OCI-M2 (cell line): Measurements from ENCODE around the gene TCEA3.
"Not testable (repeated sequence)": the region's sequence is repeated elsewhere in the genome, so short reads cannot be mapped to it uniquely, and the experiment has no call there.

Experiments
- DNase-seq: peaks from one replicate; lab custom pipeline; 2025; ENCODE audit not compliant: unreplicated experiment; lab: John Stamatoyannopoulos, UW

The TCEA3 gene

DNA sequence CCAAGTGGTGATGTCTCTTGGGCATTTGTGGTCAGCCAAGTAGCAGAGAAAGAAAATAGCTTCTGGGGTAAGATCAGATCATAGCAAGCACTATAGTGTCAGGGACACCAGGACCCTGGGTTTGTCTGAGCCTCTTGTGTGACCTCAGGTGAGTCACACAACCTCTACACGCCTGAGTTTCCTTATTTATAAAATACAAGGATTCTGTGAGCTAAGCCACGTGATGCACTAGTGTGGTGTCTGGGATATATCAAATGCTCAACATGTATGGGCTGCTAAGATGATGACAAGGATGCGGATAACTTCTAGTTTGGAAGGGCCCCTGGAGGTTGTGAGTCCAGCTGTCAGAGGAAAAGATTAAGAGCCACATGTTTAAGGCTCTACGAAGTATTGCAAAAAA lies 30.4 kb downstream of the TCEA3 start:
- no peak for DNase-seq

DNA sequence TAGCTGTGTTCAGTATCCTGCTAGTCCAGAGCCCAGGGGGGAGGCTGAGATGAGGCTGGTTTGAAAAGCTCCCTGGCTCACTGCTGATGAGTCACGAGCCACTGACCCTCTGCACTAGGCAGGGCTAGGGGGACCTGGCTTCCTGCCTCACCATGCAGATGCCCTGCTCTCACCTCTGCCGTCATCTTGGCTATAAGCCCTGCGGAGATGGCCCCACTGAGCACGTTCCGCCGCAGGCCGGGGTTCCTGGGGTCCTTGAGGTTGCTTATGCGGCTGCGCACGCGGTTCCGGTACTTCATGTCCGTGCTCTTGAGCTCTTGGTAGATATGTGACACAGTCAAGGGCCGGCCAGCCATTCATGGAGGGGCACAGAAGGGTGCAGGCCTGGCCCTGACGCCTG lies 30.8 kb downstream of the TCEA3 start:
- no peak for DNase-seq

DNA sequence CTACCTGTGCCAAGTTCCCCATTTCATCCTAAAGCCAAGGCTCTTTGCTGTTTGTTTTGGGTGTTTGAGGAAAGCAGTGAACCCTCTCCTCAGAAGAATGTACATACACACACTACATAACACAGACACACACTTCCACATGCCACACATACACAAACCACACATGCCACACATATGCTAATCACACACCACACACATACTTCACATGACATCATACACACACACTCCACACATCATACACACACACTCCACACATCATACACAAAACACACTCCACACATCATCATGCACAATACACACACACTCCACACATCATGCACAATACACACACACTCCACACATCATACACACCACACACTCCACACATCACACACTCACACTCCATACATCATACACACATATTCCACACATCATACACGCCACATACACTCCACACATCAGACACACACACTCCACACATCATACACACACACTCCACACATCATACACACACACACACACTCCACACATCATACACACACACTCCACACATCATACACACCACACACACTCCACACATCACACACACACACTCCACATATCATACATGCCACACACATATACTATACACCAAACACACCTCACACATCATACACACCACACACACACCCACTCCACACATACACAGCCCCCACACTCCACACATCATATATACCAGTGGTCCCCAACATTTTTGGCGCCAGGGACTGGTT lies 32.3 kb downstream of the TCEA3 start:
- DNase-seq: no peak

DNA sequence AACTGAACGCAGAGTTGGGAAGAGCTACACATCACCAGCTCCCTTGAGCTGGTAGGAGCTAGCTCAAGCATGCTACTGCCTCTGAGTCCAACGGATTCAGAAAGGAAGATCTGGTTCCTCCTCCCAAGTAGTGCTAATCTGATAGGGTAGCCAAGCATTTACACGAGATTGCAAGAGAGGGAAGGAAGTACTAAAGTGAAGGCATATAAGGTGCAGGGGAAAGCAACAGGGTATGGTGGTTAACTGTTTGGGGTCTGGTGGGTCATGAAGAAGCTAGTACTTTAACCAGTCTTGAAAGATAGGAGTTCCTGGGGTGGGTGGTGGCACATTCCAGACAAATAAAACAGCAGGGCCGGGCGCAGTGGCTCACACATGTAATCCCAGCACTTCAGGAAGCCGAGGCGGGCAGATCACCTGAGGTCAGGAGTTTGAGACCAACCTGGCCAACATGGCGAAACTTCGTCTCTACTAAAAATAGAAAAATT lies 34.7 kb downstream of the TCEA3 start:
- no peak for DNase-seq

DNA sequence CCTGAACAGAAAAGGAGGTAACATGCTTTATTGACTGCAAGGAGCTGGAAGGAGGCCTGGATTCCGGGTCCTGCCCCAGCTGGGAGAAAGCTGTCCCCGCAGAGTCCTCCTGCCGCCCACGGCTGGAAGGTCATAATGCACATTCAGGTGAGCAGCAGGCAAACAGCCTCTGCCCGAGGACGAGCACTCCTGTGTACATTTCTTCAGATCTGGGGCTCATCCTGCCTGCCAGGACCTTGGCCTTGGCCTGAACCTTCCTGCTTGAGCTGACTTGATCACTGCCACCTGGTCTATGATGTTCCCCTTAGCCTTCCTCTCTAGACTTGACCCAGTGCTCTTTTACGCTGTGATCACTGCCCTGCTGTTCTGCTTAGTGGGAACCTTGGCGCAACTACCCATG lies 37.1 kb downstream of the TCEA3 start:
- no peak for DNase-seq

DNA sequence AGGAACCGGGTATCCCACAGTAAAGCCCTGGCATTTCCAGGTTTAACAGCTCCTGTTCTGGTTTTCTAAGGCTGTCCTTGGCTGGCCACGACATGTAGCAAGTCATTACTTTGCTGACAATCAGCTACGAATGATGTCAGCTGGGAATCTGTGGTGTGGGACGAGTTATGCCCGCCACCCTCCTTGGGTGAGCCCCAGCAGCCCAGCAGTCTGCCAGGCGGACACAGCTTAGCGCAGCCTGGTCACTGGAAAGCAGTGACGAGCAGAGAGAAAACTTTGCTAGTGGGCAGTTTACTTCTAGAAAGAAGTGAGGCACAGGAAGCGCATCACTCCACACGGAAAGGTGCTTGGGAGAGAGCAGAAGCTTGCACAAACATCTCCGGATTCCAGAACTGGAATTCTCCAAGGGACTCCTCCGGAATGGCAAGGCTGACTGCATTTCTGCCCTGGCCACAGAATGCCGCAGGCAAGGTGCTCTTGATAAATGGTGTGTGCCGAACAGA lies 39.4 kb downstream of the TCEA3 start:
- no peak for DNase-seq

DNA sequence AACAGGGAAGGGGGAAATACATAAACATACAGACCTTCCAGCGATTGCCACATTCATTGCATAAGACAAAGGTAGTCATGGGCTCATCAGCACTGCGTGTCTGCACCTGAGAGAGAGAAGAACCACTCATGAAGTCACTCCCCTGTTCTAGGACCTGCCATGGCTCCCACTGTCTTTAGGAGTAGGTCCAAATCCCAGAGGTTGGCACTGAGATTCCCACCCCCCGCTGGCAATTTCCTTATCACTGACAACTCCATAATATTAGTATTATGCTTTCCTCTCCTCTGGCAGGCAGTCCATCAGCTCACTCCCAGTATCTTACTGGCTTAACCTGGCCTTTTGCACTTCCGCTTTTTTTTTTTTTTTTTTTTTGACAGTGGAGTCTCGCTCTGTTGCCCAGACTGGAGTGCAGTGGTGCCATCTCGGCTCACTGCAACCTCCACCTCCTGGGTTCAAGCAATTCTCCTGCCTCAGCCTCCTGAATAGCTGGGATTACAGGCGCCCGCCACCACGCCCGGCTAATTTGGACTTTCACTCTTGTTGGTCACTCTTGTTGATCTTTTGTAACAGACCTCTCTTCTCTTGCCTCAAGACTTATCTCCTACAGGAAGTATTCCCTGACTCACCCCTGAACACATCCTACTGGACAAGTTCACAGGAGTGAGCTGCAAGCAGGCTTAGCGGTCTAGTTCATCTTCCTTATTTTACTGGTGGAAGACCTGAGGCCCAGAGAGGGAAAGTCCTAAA lies 40.1 kb downstream of the TCEA3 start:
- no peak for DNase-seq

DNA sequence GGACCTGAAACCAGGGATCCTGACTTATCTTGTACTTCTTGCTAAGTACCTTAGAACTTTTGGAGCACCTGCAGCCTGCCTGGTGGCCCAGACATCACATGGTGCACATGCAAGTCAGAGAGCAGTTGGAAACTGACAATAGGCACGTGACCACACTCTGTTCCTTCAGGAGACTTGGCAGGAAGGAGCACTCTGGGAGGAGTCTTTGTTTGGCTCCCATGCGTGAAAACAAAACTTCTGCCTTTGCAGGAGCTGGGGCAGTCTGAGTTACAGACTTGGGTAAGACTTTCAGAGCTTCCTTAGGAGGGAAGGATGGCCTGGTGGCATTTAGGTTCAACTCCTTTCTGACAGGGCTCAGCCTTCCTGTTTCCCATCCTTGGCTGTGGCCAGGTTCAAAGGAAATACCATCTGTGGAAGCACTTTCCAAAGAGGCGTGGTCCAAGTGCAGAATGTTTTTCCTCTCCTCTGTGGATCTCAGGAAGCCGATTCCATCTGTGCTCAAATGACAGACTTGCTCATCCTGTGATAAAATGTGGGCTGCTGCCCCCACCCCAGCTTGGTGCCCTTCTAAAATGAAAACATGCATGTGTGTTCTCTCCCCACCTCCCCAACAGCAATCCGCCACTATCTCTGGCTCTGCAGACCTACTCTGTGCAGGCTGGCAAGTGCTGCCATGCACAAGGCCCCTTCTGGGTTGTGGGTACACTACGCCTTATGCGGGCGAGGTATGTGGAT lies 40.8 kb downstream of the TCEA3 start:
- no peak for DNase-seq

DNA sequence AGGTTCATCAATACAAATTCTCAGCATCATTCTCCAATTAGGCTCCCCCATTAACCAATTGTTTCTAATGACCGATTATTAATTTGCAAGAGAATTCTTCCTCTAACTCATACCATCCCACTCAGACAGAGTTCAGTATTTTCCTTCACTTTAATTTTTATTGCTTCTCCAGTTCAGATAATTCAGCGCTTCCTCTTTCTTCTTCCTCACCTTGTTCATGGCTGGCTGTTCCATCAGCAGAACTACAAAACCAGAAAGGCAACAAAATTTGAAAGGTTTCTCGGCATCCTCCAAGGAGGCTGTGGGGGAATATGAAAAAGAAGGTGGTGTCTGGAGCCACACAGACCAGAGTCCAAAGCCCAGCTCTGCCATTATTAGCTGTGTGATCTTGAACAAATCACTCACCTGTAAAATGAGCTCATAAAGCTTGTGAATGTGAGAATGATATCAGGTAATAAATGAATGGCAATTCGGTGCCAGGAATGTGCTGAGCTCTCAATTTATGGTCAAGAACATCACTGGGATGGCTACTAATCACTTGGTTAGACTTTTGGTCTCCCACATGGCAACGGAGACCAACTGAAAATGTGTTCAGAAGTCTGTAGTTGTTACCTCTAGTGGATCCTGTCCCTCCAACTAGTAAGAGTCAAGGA lies 43.2 kb downstream of the TCEA3 start:
- DNase-seq: no peak

DNA sequence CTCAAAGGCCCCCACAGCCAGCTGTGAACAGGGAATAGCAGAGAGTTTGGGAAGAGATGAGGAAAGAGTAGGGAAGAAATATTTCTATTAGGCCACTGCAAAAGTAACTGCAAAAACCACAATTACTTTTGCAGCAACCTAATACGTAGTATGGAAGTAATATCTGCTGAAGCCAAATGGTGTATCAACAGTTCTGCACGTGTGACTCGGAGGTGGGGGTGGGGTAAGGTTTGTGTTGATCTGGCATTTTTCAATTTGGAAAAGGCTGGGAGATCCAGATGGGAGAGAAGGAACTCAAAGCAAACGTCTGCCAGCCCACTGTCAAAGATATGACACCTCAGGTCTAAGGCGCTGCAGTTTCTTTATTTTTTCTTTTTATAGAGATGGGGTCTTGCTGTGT lies 43.8 kb downstream of the TCEA3 start:
- no peak for DNase-seq

DNA sequence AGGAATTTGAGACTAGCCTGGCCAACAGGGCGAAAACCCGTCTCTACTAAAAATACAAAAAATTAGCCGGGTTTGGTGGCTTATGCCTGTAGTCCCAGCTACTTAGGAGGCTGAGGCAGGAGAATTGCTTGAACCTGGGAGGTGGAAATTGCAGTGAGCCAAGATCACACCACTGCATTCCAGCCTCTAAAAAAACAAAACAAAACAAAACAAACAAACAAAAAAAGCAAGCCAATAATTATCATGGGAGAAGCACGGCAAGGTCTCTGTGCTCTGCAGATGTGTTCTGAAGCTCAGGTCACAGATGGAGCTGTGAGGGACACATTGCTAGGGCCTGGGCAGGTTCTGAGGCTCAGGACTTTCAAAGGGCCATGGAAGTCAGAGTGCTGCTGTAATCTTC lies 44.3 kb downstream of the TCEA3 start:
- DNase-seq: not testable (repeated sequence)

DNA sequence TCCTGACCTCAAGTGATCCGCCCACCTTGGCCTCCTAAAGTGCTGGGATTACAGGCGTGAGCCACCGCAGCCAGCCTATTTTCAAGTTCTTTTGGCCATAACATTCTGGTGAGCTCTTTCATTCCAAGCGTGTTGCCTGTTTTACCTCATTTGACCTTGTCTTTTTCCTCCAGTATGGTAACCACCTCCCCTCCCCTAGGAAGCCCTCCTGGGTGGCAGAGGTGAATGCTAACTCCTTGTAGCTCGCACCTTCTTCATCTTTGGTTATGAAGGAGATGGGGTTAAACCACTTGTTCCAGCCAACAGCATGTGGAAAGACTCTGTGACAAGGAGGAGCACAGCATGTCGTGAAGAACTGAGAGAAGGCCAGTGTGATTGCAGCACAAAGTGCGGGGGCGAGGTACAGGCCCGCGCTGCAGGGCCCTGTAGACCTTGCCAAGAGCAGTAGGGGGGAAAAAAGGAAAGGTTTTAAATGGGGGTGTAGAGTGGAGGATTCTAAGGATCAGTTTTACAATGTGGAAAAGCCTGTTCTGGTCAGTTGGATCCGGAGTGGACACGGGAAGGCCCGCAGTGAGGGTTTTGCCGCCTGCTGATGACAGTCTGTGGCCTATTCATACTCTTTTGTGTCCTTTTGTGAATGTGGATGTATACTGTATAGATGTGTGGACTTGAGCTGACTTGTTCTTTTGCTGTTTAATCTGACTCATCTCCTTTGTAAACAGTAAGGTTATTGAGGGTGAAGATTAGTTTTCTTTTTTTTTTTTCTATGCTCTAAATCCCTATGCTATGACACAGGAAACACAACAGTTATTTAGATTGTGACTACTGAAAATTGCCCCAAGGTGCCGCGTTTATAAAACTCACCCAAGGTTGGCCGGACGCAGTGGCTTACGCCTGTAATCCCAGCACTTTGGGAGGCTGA lies 47.4 kb downstream of the TCEA3 start:
- no peak for DNase-seq

DNA sequence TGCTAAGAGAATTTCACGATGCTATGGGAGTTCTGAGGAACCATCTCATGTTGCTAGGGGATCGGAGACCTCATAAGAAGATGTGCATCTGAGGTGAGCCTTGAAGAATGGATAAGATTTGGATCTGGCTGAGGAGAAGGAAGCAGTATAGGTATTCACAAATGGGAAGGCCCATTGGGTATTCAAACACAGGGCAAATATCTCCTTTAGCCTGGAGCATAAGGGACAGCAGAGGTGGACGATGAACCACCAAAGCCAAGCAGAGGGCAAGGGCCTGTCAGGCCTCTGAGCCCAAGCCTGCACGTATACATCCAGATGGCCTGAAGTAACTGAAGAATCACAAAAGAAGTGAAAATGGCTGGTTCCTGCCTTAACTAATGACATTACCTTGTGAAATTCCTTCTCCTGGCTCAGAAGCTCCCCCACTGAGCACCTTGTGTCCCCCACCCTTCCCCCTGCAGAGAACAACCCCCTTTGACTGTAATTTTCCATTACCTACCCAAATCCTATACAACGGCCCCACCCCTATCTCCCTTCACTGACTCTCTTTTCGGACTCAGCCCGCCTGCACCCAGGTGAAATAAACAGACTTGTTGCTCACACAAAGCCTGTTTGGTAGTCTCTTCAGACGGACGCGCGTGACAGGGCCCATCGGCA lies 50.3 kb downstream of the TCEA3 start:
- not testable (repeated sequence) for DNase-seq

DNA sequence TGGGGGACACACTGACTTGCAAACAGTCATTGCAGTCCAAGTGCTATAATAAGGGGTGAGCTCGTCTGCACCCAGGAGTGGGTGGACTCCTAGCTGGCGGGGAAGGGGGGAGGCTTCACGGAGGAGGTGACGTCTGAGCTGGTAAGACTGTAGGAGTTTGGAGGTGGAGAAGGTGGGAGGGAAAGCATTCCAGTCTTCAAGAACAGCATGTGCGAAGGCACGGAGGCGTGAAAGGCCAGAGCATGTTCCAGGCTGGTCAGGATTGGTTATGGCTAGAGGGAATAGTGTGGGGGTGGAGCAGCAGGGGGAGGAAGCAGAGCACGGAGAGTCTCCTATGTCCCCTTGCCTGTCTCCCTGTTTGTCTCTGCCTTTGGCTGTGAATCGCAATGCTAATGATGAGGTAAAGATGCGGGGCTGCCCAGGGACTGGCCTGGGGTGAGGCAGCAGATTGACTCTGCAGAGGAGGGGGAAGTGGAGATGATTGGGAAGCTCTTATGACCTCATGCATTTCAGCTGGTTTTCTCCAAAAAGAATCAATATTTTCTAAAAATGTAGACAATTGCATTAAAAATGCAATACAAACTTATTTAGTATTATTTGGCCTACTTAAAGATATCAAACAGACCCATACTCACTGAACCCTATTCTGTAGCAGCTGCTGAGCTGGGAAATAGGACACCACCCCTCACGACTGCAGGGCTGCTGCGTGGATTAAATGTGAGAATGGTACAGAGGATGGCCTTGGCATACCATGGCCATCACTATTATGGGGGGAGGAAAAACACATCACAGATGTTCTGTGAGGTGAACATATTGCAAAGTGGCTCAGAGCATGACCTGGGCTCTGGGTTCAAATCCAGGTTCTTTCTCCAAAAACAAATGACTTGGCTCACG lies 52.3 kb downstream of the TCEA3 start:
- DNase-seq: no peak

DNA sequence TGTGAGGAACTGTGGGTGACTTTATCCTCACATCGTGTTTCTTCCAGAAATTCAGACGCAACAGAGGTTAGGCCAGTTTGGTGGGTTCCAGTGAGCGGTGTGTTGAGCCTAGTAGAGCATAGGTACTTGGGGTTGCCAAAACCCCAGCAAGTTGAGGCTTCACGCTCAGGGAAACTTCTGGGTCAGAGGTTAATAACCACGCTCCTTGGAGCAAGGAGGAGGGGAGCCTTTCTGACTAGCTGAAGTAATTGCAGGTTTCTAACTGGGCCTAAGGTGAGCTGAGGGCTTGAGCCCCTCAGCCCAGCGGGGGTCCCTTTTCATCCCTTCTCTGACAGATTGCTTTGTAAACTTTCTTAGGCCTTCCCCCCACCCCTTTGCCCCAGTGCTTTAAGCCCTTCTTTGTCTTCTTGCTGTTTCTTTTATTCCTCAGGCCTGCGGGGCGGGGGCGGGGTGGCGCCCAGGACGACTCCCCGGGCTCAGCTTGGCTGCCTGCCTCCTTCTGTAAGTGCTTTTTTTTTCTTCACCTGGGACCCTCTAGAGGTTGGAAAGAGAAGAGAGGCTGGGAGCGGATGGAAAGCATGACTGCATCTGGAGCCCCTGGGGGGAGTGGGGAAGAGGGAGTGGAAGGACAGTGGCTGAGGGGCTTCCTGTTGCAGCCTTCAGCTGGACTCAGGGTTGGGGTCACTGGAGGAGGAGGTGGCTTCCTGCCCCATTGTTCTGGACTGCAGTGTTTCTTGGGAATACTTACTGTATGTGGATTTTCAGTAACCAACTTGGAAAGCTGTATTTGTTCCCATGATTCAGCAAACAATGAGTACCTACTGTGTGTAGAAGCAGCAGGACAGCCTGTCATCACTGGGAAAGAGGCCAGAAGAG lies 53.6 kb downstream of the TCEA3 start:
- DNase-seq: no peak

DNA sequence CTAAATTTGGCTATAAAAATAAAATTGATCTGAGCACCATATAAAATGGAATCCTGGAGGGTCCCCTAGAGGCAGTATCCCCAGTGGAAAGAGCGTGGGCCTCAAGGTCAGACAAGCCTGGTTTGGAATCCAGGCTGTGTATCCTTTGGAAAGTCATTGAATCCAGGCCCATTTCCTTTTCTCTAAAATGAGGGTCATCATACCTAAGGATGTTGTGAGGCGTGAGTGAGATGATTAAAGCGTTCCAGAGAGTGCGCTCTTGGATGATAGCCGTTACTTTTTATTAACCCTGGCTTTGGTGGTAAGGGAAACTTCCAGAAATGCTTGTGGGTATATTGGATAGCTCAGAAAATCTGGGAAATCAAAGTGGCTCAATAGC lies 54.2 kb downstream of the TCEA3 start:
- DNase-seq: no peak

DNA sequence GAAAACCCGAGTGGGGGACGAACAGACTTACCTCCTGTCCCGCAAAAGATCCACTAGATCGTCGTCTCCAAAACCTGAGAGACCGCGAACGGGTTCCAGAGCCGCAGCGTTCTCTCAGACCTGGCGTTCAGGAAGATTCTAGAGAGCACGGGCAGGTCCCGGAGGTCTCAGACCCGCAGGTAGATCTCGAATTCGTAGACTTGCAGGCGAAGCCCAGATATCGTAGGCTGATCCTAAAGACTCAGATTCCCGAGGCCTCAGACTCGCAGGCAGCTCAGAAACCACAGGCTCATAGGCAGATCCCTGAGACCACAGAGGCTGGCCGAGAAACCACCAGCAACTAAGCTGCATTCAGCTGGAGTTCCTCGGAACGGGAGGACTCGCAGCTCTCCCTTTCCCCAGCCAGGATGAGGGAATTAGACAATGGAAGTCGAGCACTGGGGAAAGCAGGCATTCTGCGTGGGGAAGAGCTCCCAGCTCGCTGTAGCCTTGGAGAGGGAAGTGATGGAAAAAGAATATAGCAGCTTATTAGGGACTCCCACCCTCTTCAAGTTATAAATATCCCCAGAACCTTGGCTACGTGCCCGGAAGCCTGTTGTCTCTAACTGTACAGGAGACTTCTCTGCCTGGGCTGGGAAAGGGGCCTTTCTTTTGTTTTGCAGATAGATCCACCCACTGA lies 55.1 kb downstream of the TCEA3 start, which contains the start of gene ZNF436:
TSS of gene ZNF436 (minus strand) at position 502 of the 679 bp plus-strand sequence. CDS start 1,831 bp downstream, outside the sequence.
- peak; percentile 25 for DNase-seq
